Measurements from ENCODE around the gene PRKD2.

Gene PRKD2

GRCh38 chr19:46635920-46636761 lies 80.8 kb downstream of the PRKD2 start, which contains the start of gene GNG8:
Gene GNG8, minus strand, starts transcription at chr19:46636202. Its CDS starts 1,520 bp downstream, at chr19:46634682.
- peak within 1 kb of the TSS; percentile 47 for H3K9ac ChIP-seq (ENCODE audit: low read length)
- peak within 1 kb of the TSS; percentile 8; the same call in 1 of the 2 replicates for H2AFZ ChIP-seq (ENCODE audit: low read depth, low read length)
- no peaks in the 10 kb centered on the region for H4K20me1 ChIP-seq (ENCODE audit: insufficient read depth, low read length)
- peaks cover 15% of the 10 kb centered on the region for H3K27me3 ChIP-seq (ENCODE audit: low read depth, low read length)
- peak within 1 kb of the TSS; percentile 79 for H3K4me3 ChIP-seq (ENCODE audit: low read length)
- H3K4me1 ChIP-seq (ENCODE audit: low read length): peaks cover 27% of the 10 kb centered on the region
- H3K4me2 ChIP-seq (ENCODE audit: low read length): peak within 1 kb of the TSS; percentile 96
- no peaks in the 10 kb centered on the region for H3K36me3 ChIP-seq (replicated peaks; ENCODE audit: low read depth, low read length)
- no peaks in the 10 kb centered on the region for H3K79me2 ChIP-seq (ENCODE audit: low read length)
- TF ChIP-seq, protein P1, sequence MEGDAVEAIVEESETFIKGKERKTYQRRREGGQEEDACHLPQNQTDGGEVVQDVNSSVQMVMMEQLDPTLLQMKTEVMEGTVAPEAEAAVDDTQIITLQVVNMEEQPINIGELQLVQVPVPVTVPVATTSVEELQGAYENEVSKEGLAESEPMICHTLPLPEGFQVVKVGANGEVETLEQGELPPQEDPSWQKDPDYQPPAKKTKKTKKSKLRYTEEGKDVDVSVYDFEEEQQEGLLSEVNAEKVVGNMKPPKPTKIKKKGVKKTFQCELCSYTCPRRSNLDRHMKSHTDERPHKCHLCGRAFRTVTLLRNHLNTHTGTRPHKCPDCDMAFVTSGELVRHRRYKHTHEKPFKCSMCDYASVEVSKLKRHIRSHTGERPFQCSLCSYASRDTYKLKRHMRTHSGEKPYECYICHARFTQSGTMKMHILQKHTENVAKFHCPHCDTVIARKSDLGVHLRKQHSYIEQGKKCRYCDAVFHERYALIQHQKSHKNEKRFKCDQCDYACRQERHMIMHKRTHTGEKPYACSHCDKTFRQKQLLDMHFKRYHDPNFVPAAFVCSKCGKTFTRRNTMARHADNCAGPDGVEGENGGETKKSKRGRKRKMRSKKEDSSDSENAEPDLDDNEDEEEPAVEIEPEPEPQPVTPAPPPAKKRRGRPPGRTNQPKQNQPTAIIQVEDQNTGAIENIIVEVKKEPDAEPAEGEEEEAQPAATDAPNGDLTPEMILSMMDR (IDR thresholded peaks at IDR 0.05; ENCODE audit: low read depth, low read length): no peak
- TF ChIP-seq EZH2phosphoT487 (IDR thresholded peaks at IDR 0.05; ENCODE audit: low read depth): no peak
- H3K9me3 ChIP-seq (ENCODE audit: insufficient read depth, low read length): no peaks in the 10 kb centered on the region
- H3K27ac ChIP-seq (ENCODE audit: low read length): no peak within 1 kb of the TSS

DNA sequence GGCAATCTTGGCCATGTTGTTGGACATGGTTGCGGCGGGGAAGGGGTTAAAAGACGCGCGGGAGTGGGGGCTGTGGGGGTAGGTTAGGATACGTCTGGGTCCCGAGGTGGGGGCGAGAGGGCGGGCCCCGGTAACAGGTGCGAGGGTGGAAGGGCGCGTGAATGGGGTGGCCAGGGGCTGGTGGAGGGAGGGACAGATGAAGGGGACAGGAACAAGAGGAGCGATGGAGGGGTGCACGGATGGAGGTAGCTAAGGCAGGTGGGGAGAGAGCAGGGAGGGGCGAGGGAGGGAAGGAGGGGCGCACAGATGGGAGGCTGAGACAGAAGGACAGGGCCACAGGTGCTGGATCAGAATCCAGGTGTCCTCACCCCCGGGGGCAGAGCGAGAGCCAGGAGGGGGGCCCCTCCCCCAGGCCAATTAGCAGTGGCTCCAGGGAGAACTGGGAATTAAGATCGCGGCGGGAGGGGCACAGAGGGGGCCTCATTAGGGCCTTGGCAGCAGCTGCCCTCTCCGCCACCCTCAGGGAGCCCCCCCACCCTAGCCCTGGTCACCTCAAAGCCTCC lies 82.2 kb downstream of the PRKD2 start:
- Histone ChIP-seq H4K20me1 (ENCODE audit: insufficient read depth, low read length) (no peaks in the 10 kb centered on the region), H3K27me3 (ENCODE audit: low read depth, low read length) (peaks cover 3% of the 10 kb centered on the region; the same call in 1 of the 2 replicates), H3K36me3 (replicated peaks; ENCODE audit: low read depth, low read length) (no peaks in the 10 kb centered on the region), H3K27ac (ENCODE audit: low read length) (no peak overlapping the region), H3K4me3 (ENCODE audit: low read length) (peak overlapping the region; percentile 54), H3K4me1 (ENCODE audit: low read length) (peaks cover 29% of the 10 kb centered on the region), H3K79me2 (ENCODE audit: low read length) (no peaks in the 10 kb centered on the region), H3K9me3 (ENCODE audit: insufficient read depth, low read length) (no peaks in the 10 kb centered on the region), H3K9ac (ENCODE audit: low read length) (no peak overlapping the region), H2AFZ (ENCODE audit: low read depth, low read length) (no peak overlapping the region), H3K4me2 (ENCODE audit: low read length) (peak overlapping the region; percentile 45)
- no peak for TF ChIP-seq EZH2phosphoT487 (IDR thresholded peaks at IDR 0.05; ENCODE audit: low read depth)
- TF ChIP-seq, protein P1 (IDR thresholded peaks at IDR 0.05; ENCODE audit: low read depth, low read length): no peak

- Histone ChIP-seq H3K27ac (ENCODE audit: low read length) (no peak overlapping the region), H3K9me3 (ENCODE audit: insufficient read depth, low read length) (no peaks in the 10 kb centered on the region), H3K36me3 (replicated peaks; ENCODE audit: low read depth, low read length) (no peaks in the 10 kb centered on the region), H3K79me2 (ENCODE audit: low read length) (no peaks in the 10 kb centered on the region), H3K4me2 (ENCODE audit: low read length) (peak overlapping the region; percentile 45), H3K4me3 (ENCODE audit: low read length) (peak overlapping the region; percentile 54), H4K20me1 (ENCODE audit: insufficient read depth, low read length) (no peaks in the 10 kb centered on the region), H2AFZ (ENCODE audit: low read depth, low read length) (no peak overlapping the region), H3K4me1 (ENCODE audit: low read length) (peaks cover 27% of the 10 kb centered on the region), H3K27me3 (ENCODE audit: low read depth, low read length) (0 out of 2 replicates have a peak, but pooled peaks cover 3% of the 10 kb centered on the region), H3K9ac (ENCODE audit: low read length) (no peak overlapping the region)
- TF ChIP-seq, protein P1 (IDR thresholded peaks at IDR 0.05; ENCODE audit: low read depth, low read length): no peak
- TF ChIP-seq EZH2phosphoT487 (IDR thresholded peaks at IDR 0.05; ENCODE audit: low read depth): no peak
Observed at GRCh38 chr19:46634045-46634655, 82.8 kb downstream of the PRKD2 start.

GRCh38 chr19:46633130-46633529 lies 83.8 kb downstream of the PRKD2 start:
- 0 out of 2 replicates have a peak, but pooled peaks cover 3% of the 10 kb centered on the region for H3K27me3 ChIP-seq (ENCODE audit: low read depth, low read length)

More at GRCh38 chr19:46633130-46633529, 83.8 kb downstream of the PRKD2 start:
- H3K36me3 ChIP-seq (replicated peaks; ENCODE audit: low read depth, low read length): no peaks in the 10 kb centered on the region
- no peaks in the 10 kb centered on the region for H4K20me1 ChIP-seq (ENCODE audit: insufficient read depth, low read length)
- H3K4me1 ChIP-seq (ENCODE audit: low read length): peaks cover 25% of the 10 kb centered on the region
- no peak overlapping the region for H3K4me3 ChIP-seq (ENCODE audit: low read length)
- TF ChIP-seq EZH2phosphoT487 (IDR thresholded peaks at IDR 0.05; ENCODE audit: low read depth): no peak
- TF ChIP-seq, protein P1 (IDR thresholded peaks at IDR 0.05; ENCODE audit: low read depth, low read length): no peak
- H3K27ac ChIP-seq (ENCODE audit: low read length): no peak overlapping the region
- H3K4me2 ChIP-seq (ENCODE audit: low read length): no peak overlapping the region
- H2AFZ ChIP-seq (ENCODE audit: low read depth, low read length): no peak overlapping the region
- H3K9ac ChIP-seq (ENCODE audit: low read length): no peak overlapping the region
- H3K79me2 ChIP-seq (ENCODE audit: low read length): no peaks in the 10 kb centered on the region
- H3K9me3 ChIP-seq (ENCODE audit: insufficient read depth, low read length): no peaks in the 10 kb centered on the region

All from OCI-LY3 (cell line).